H1 (cell line): Measurements from ENCODE around the gene LRPAP1.
"Not testable (repeated sequence)": the region's sequence is repeated elsewhere in the genome, so short reads cannot be mapped to it uniquely, and the experiment has no call there.

Source experiments
- RNF2 ChIP-seq: fragments of 200-900, 300-1000 bp; sonication (generic); IDR thresholded peaks from 2 replicates; pipeline ENCODE4 v1.7.1; 2016; ENCODE audit warnings: borderline replicate concordance, low read depth, mild to moderate bottlenecking, antibody characterized with exemption, low read length; ENCODE audit not compliant: poor library complexity, severe bottlenecking; ENCODE audit errors: missing control alignments
- TF ChIP-seq, protein P1 (sequence below), 3 experiments: IDR thresholded peaks; 1 replicate in 2 of 3; 2 replicates in 1 of 3; pipeline versions ENCODE4 v1.5.1 to v1.6.1; 2011; ENCODE audit warnings: low read length in 3 of 3, mild to moderate bottlenecking in 3 of 3, inconsistent platforms in 2 of 3, low read depth in 1 of 3, moderate library complexity in 1 of 3; ENCODE audit not compliant: insufficient read depth in 1 of 3; ENCODE audit errors: control extremely low read depth in 1 of 3

DNA sequence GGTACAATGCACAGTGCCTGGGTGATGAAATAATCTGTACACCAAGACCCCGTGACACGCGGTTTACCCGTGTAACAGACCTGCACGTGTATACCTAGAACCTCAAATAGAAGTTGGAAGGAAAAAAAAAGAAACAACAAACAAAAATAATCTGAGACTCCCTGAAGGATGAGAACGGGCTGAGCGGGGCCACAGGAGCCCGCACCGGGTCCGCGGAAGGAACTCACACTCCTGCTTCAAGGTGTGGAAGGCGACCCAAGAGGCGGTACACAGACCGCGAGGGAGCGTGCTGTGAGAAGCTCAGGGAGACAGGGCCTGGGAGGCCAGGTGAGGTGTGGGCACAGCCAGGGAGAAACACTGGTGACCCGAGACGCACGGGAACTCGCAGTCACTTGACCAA lies 42.1 kb upstream of the LRPAP1 start:
- not testable (repeated sequence) for TF ChIP-seq RNF2
- TF ChIP-seq, protein P1, sequence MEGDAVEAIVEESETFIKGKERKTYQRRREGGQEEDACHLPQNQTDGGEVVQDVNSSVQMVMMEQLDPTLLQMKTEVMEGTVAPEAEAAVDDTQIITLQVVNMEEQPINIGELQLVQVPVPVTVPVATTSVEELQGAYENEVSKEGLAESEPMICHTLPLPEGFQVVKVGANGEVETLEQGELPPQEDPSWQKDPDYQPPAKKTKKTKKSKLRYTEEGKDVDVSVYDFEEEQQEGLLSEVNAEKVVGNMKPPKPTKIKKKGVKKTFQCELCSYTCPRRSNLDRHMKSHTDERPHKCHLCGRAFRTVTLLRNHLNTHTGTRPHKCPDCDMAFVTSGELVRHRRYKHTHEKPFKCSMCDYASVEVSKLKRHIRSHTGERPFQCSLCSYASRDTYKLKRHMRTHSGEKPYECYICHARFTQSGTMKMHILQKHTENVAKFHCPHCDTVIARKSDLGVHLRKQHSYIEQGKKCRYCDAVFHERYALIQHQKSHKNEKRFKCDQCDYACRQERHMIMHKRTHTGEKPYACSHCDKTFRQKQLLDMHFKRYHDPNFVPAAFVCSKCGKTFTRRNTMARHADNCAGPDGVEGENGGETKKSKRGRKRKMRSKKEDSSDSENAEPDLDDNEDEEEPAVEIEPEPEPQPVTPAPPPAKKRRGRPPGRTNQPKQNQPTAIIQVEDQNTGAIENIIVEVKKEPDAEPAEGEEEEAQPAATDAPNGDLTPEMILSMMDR (IDR thresholded peaks at IDR 0.05; ENCODE audit: control extremely low read depth in 1 of 3, insufficient read depth in 1 of 3, low read depth in 1 of 3, low read length in 3 of 3), result not testable (repeated sequence)
